GM21367 (cell line): ENCODE data around the gene FSHR.

Source experiments
- ATAC-seq: cut with Tn5 transposase; IDR thresholded peaks from one replicate; pipeline ENCODE4 v1.9.1; 2021; ENCODE audit not compliant: unreplicated experiment

Gene FSHR

DNA sequence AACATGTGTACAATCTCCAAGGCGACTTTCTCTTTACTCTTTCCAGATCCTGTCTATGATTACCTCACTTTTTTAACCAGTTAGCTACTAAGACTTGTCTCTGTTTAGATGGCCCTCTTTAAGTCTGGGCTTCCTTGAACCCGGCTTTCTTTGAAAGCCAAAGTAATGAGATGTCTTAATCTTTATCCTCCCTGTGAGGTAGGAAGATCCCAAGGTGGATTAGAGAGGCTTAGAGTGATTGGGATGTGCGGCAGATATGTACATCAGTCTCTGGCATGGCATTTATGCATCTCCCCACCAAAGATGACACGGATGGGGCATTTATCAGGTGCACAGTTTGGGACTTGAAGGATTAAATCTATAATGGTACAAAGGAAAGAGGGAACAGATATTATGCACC lies 186.3 kb downstream of the FSHR start:
- no peak for ATAC-seq

DNA sequence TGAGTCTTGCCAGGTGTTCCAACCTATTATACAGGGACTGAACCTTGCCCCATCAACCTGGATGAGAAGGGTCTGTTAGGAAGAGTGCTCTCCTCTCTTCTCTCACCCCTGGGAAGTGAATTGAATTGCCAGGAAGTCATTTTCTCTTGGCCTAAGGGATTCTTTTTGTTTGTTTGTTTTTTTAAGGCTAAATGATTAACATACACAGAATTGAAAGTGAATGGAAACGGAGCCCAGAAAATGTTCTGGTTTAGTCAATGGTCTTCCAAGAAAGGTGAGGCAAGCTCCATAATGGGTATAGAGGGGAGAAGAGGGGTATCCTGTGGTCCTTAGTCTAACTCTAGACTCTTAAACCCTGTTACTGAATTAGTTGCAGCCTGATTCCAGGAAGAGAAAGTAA lies 189.1 kb downstream of the FSHR start:
- ATAC-seq, result no peak

DNA sequence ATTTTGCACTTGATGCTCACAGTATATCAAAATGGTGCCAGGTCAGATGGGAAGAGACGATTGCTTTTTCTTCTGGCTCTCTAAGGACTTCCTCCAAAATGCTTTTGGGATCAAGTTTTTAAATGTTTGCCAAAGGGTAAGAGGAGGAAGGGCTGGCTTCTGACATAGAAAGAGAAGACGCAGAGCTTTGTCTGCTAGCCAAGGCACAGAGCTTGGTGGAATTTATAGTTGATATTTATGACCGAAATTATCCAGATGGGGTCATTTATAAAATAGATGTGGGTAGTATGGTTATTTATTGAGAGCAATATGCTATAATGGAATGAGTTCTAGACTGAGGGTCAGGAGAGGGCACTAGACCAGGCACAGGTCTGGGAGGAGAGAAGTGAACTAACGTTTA lies 193.3 kb downstream of the FSHR start:
- no peak for ATAC-seq

DNA sequence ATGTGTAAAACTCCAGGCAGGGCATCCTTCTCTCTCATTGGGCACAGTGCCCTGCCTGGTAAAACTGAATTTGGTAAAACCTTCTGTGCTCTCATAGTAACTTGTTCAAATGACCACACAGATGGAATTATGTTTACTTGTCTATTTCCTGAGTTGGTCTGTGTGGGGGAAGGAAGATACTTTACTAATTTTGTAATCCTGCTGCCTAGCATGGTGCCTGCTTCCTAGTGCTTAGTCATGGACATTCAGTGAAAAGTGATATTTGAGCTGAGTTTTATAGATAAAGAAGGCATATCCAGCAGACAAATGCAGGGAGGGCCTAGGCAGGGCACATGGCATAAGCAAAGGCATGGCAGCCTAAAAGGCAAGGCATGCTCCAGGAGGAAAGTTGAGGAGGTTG lies 199.4 kb downstream of the FSHR start:
- ATAC-seq, result no peak

DNA sequence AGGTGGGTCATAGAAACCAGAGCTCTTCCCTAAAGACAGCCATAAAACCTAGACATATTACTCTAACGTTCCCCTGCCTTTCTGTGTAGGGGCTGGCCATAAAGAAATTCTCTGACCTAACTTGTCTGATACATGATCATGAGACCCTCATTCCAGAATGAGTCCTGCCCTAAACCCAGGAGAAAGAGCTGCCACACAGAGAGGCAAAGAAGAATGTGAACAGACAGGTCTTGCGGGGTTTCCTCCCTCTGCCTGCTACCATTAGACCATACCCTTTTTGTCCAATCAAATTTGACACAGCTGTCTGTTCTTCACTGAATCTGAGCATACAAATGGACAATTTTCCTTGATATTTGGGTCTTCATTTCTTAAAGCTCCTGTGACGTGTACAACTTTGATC lies 200.0 kb downstream of the FSHR start:
- ATAC-seq, result no peak

DNA sequence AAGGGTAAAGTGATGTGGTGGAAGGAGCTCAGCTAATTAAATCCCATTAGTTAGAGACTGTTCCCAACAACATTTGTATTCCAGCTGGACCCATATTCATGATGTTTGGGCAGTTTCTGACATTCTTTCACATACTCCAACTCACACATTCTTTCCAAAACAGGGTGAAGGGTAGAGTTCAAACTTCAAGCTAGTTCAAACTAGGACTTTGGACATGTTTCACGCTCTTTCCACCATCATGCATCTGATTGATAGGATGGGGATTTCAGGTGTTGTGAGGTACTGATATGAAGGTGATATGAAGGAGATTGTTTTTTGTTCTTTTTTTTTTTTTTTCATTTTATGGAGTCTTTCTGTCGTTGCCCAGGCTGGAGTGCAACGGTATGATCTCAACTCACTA lies 201.7 kb downstream of the FSHR start:
- no peak for ATAC-seq

DNA sequence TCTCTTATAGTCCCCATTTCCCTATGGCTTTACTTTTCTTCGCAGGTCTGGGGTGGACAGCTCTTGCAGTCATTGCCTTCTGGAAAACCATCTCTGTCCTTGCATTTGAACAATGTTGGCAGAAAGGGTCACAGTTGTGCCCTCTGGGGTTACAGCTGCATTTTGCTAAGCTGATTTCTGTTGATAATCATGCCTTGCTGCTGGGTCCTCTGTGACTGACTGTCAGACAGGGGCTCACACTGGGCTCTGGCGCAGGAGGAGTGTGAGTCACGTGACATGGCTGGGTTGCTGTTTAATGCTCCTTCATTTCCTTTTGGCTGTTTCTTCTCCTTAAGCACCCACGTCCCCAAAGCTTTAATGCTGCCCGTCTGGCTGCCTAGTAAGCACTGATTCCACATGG lies 202.2 kb downstream of the FSHR start:
- no peak for ATAC-seq

DNA sequence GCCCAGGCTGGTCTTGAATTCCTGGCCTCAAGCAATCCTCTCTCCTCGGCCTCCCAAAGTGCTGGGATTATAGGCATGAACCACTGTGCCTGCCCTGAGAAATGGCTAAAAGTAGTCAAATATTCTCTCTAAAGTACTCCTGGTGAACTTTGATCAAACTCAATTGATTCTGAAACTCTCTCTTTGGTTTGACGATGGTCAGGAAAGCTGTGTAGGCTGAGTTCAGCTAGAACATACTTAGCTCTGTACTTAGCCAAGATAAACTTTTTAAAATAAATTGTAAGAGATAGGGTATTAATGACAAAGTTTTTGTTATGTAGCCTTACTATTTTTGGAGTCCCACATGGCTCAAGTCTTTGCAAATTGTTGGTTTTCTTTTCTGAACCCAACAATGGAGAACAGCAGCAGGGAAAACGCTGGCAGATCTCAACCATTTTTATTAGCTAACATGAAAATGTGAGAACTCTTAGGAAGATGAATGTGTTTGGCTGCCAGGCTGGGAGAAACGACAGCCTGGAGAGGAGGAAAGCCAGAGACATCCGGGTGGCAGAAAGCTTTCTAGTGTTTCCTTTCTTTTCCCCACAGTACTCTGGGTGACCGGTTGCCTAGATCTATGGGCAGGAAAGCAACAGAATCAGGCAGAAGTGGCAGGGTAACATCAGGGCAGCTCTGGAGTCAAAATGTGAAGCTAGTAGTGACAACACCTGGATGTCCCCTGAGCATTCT lies 205.8 kb downstream of the FSHR start:
- no peak for ATAC-seq

DNA sequence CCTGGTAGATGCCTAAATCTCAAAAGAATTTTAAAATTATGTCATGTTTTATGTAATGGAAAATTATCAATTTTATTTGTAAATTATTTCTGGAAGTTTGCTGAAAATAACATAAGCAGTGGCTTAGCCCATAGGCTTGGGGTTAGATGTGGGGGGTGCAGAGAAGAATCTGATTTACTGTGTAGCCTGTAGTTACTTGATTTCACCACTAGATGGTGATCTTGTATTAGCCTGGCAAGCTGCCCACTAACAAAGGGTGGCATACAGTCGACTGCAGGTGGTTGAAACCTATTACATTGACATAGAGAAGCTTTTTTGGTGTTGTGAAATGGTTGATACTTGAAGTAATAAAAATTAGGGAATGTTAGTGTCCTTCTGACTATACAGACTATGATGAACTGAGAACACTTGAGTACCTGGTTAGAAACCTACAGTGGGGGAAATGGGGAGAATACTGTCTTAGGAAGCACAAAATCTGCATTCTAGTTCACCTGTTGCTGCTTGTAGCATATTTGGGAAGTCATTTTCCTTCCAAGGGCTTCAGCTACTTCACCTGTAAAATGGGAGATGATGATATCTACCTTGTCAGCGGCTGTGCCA lies 207.8 kb downstream of the FSHR start:
- peak; percentile 94 for ATAC-seq

DNA sequence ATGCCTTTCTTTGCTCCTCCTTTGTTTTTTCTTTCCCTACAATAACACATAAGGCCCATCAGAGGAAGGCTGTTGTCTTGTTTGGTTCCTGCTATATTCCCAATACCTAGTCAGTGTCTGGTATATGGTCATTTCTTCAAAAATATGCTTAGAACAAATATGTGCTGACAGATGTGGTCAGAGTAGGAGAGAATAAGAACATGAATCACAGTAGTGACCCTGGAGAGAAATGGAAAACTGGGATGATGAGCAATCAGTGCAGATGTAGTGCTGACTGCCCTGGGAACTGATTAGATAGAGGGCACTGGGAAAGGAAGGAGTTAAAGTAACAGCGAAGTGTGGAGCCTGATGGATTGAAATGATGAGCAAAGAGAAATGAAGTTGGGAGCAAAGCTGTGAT lies 209.4 kb downstream of the FSHR start:
- ATAC-seq, result no peak

DNA sequence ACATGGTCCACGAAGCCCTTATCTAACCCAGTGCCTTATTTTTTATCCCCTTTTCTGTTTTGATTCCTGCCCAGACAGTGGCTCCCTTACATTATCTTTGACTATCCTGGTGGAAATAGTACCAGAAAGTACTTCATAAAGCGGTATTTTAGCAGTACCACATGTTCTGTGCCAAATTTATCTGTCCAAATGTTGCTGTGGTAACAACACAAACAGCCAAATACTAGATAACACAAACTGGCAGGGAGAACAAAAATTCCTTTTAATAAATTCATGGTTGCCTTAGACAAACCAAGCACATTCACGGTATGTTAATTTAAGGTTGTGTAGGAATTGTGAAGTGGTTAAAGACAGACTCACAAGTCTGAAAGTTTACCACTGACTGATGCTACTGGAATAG lies 210.9 kb downstream of the FSHR start:
- ATAC-seq, result no peak

DNA sequence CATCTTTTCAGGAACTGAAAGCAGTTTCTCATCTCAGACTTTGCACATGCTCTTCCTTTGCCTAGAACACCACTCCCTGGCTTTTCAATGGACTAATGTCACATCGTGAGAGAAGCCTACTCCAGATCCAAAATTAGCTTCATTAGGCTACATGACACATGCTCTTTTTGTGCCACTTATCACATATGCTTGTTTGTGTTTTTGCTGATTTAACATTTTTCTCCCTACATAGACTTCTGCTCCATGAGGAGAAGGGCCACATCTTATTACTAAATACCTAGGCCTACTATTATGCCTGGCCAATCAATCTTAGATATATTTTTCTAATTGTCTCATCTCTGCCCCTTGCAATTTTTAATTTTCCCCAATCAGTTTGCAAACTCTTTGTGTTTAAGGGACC lies 212.4 kb downstream of the FSHR start:
- ATAC-seq, result no peak

DNA sequence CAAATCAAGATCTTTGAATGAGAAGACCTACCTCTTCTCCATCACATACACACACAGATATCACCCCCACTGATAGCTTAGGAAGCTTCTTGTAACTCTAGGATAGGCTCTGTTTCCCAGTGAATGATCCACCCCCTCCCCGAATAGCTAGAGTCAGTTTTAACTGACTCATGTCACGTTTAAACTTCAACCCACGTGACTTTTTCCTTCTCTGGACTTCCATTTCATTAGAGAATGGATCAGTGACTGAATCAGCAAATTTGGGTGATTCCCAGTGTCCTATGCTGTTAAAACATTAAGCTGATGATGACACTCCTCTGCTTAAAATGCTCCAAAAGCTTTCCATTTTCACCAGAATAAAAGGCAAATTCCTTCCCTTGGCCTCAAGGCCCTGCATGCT lies 212.9 kb downstream of the FSHR start:
- no peak for ATAC-seq

DNA sequence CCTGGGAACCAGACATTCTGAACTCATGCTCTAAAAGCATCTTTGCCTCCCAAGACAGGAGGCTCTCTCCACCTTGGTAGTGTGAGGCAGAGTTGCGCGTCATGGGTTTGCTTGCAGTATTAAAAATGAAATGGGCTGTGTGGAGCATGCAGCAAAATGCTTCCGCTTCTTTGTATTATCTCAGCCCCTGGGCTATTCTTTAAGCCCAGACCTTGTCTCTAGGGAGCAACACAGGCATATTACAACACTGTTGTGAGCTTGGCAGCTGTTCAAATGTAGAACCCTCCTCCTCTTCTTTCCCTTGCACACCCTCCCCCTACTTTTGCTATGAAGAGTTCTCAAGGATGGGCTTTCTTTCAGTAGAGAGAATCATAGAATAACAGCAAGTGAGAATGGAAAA lies 213.7 kb downstream of the FSHR start:
- no peak for ATAC-seq

DNA sequence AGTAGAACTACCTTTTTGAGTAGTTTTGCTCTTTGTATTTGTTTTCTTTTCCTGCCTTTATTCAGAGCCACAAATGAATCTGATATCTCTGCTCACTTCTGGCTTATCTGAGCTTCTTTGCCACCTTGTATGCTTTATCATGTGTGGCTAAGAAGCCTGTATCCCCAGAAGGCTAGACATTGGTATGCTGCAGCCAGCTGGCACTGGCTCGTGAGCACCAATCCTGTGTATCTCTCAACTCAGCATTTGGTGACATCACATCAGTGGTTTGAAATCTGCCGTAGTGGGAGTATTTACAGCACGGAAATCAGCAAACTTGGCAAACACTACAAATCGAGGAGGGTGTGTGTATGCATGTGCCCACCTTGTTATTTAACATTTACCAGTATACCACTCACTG lies 215.1 kb downstream of the FSHR start:
- no peak for ATAC-seq

DNA sequence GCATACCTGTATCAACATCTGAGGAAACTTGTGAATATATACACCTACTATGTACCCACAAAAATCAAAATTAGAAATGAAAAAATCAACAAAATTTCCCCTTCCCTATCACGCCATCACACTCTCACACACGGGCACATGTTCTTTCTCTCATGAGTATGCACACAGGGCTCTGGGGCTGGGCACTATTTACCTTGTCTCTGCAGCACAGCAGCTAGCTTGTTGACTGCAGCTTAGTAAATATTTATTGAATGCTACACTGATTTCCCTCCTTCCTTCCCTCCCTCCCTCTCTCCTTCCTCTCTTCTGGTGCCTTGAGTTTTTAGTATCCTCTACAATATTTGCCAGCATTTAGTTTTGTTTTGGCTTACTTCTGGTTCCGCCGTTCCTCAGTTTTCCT lies 216.1 kb downstream of the FSHR start:
- ATAC-seq, result no peak

DNA sequence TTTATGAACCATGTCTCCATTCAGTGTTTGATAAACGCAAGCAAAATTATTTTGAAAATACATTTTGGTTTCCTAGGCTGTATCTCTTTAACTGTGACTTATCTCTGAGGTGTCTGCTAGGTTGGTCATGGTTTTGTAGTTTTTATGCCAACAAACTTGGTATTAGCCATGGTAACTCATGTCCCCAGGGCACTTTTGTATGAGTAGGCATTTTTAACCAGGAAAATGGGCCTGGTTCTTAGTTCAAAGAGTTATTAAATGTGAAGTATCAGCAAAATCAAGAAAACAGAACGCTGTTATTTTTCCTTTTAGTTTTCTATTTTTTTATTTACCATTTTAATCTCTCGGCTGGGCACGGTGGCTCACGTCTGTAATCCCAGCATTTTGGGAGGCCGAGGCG lies 219.5 kb downstream of the FSHR start:
- ATAC-seq, result no peak

DNA sequence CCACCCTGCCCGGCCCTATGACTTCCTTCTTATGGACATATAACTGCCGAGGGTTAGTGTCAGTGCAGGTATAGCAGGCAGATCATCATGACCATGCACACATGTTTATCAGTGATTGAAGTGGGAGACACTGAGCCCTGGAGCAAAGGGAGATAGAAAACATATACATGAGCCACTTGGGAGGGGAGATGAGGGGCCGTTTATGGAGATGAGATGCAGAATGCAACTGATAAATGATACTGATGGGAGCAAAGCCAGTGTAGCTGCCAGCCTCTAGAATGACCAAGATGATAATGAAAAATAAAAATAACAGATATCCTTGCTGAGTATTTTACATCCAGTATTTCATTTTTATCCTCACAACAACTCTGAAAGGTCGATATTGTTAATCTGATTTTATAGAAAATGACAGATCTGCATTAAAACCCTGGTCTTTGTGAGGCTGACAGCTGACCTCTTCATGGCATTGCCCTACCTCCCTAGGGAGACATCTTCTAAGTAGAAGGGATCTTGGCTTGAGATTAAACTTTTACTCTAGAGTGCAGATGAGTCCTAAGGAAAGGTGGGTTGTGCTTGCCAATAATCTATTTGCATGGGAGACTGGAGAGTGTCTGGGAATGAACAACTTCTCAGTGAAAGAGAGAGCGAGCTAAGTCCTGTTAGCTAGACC lies 220.4 kb downstream of the FSHR start:
- no peak for ATAC-seq

DNA sequence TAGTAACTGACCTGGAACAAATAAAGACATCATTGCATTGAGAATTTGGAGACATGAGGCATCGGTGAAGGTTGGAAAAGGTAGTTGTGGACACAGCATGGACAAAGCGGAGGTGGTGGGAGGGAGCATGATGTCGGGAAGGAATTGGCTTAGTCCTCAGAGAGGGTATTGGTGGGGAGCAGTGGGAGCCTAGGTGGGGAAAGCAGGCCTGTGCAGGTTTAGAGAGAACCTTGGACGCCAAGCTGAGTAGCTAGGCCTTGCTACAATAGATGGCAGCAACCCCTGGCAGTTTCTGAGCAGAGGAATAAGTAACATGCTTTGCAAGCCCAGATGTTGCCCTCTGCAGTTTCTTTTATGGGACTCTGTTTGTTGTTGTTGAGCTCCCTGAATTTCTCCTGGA lies 221.6 kb downstream of the FSHR start:
- ATAC-seq, result no peak

DNA sequence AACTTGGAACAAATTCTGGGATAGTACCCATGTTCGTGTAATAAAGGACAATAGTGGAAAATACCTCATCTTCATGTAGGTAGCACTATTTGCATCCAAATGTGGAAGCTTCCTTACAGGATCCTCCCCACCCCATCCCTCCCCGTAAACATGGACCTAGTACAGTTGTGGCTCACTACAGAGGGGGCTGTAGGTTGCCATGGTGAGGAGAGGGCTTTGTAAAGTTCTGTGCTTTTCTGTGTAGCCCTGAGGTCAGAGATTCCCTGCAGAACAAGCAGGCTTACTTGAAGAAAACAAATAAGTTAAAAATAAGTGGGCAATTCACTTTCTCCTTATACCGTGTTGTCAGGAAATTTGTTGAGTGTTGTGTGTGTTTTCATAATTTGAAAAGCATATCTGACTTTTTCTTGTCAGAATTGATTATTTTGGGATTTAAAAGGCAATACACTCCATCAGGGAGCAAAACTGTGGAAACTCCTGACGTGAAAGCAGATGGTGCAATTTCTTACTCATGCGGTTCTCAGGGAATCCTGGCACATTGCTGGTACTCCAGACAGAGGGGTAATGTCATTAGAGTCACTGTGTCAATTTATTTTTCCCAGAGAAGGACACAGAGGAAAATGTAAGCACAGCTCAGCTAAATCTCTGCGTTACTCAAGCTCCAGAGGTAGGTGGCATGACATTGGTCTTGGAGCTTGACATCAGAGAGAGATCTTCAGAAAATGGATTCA lies 224.6 kb downstream of the FSHR start:
- ATAC-seq, result no peak

DNA sequence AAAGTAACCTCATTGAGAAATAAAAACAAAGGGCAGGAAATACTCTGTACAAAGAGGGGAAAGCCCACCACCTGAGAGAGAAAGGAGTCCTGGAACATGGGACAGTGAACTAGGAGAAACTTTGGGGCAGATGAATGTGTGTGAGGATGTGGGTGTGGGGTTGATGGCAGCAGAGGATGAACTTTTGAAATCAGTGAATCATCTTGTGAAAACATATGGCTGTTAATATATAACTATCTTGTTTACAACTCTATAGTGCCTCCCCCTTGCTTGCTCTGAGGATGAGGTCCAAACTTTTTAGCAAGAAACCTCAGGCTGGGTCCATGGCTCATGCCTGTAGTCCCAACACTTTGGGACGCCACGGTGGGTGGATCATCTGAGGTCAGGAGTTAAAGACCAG lies 227.0 kb downstream of the FSHR start:
- ATAC-seq, result no peak

DNA sequence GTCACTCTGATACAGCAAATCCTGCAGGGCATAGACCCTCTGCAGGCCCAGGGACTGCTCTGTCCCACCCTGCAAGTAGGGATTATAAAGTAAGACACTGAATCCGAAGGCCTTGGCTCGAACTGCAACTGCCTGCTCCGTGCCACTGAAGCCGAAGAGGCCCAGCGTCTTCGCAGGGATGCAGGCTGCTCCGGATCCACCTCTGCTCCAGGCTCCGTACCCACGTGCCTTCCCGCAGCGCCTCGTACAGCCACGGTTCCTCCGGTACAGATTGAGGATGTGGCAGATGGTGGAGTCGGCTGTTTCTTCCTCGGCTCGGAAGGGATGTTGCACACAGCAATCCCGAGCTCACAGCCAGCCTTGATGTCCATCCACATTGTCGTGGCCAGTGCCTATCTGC lies 238.4 kb downstream of the FSHR start:
- ATAC-seq, result no peak
